ENCODE results near the gene ARHGAP19.

Gene ARHGAP19, protein sequence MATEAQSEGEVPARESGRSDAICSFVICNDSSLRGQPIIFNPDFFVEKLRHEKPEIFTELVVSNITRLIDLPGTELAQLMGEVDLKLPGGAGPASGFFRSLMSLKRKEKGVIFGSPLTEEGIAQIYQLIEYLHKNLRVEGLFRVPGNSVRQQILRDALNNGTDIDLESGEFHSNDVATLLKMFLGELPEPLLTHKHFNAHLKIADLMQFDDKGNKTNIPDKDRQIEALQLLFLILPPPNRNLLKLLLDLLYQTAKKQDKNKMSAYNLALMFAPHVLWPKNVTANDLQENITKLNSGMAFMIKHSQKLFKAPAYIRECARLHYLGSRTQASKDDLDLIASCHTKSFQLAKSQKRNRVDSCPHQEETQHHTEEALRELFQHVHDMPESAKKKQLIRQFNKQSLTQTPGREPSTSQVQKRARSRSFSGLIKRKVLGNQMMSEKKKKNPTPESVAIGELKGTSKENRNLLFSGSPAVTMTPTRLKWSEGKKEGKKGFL

DNA sequence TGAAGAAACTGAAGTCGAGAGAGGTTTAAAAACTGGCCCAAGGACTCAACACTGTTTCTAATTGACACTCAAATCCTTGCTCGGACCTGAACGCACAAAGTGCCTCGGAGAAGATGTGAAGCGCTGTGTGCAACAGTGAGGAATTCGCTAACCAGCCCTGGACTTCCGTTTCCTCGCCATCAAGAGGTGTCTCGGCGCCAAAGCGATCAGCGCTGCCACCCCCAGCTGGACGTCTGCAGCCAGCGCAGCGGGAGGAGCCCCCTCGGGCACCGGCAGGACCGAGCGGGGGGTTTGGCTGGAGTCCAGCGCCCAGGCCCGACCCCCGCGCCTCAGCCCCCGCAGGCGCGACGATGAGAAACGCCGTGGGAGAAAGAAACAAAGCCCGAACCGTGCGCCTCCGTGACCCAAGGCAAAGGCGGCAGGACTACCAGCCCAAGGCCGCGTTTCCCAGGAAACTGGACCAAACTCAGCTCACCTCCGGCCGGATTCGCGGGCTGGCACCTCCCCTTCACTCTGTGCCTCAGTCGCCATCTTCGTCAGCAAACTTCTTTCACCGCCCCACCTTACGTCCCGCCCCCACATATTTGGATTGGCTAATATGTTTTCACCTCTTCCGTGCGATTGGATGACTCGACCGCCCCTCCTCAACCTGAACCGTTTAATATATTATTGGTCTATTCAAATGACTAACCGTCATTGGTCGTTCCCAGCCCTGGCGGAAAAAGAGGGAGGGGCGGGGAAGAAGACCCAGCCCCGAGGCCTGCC is at the start of gene ARHGAP19:
Gene ARHGAP19, minus strand, starts transcription at position 541 of the 765 bp plus-strand sequence. Its CDS starts 10 bp downstream, at position 531.
- DNase-seq: peak; percentile 98

DNA sequence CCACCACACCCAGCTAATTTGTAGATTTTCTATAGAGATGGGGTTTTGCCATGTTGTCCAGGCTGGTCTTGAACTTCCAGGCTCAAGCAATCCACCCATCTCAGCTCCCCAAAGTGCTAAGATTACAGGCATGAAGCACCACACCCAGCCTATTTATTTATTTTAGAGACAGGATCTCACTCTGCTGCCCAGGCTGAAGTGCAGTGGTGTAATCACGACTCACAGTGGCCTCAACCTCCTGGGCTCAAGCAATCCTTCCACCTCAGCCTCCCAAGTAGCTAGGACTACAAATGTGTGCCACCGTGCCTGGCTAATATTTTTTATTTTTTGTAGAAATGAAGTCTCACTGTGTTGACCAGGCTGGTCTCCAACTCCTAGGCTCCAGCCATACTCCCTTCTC is 49.0 kb upstream of the ARHGAP19 start:
- DNase-seq: no peak

DNA sequence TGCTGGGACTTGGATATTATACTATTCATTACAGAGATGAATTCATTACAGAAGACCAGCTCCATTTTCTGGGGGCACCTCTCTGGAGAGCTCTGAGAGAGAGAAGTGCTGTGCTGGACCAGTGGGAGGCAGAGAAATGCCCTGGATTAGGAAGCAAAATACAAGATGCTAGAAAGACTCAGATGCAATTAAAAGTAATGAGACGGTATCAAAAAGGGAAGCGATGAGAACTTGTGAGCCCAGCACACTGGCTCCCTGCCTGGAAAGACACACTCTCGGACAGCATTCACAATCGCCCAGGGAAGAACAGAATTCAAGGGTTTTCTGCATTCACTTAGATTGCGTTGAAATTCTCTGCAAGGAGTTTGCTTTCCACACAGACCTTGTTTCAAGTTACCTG is 45.6 kb upstream of the ARHGAP19 start:
- DNase-seq: no peak

DNA sequence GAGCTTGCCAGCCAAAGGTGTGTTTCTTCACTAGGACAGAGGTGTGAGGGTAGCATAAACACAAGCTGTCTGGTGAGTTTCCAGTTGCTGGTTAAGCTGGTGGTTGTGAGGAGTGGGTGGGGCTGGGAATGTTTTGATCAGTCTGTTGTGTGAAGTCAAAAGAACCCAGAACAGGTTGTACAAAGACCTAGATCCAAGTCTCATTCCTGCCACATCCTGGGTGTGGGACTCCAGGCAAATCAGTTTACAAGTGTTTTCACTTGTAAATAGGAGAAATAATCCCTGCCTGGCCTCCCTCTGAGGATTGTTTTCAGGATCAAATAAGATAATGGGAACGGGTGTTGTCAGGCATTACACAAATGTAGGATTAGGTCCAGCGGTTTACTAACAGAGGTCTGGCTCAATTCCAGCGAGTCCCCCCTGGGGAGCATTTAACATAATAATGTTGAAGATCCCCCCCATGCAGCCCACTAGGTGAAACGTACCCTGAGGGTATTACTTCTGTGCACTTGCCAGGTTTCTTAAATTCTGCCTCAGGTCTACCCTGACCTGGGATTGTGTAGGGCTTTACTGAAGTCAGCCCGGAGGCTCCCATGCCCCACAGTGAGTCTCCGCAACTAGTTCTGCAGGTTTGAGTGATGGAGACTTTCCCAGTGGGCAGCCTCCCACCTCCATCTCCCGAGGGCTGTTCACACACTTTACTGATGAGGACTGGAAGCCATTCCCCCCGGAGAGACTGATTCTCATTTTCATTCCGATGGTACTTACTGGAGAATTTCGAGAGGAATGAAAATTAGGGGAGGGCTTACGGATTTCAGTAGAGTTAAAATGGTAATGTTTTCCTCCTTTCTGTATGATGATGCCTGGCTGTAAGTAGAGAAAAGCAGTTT is 44.8 kb upstream of the ARHGAP19 start:
- no peak for DNase-seq

DNA sequence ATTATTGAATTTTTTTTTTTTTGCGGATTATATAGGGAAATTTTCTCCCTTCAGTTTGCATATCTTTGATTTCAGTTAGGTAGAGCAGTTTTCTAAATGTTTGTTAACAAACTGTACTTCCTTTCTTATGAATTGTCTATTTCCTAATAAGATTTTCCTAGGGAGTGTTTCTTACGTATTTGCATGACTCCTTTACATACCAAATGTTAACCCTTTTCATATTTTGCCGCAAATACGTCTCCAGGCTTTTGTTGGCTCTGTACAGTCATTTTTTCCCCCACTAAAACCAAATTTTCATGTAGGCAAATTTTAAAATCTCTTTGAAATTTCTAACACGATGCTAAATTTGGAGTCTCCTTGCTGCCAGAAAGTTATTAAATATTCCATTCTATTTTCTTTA is 44.0 kb upstream of the ARHGAP19 start:
- DNase-seq: no peak

DNA sequence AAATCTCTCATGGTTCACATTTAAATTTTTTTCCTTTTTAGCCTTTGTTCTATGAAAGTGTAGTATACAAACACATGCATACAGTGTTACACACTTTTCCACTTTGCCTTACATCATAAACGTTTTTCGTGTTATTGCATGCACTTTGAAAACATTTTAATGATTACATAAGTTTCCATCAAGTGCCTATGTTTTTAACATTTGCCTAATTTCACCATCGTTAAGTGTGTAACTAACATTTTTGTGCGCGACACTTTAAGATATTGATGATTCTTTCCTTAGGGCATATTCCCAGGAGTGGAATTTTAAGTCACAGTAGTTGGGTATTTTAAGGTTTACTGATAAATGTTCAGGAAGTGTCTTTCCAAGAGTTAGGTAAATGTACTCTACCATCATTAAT is 43.6 kb upstream of the ARHGAP19 start:
- no peak for DNase-seq

DNA sequence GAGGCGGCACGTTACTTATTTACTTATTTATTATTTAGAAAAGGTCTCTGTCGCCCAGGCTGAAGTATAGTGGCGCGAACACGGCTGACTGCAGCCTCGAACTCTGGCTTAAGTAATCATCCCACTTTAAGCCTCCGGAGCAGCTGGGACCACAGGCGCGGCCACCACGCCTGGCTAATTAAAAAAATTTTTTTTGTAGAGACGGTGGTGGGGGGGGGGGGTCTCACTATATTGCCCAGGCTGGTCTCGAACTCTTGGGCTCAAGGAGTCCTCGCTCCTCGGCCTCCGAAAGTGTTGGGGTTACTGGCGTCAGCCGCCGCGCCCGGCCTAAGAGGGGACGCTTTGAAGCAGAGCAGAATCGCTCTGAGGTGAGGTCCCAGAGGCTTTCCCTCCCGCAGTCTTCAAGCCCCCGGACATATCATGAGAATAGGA is 42.8 kb upstream of the ARHGAP19 start:
- DNase-seq: peak; percentile 8

DNA sequence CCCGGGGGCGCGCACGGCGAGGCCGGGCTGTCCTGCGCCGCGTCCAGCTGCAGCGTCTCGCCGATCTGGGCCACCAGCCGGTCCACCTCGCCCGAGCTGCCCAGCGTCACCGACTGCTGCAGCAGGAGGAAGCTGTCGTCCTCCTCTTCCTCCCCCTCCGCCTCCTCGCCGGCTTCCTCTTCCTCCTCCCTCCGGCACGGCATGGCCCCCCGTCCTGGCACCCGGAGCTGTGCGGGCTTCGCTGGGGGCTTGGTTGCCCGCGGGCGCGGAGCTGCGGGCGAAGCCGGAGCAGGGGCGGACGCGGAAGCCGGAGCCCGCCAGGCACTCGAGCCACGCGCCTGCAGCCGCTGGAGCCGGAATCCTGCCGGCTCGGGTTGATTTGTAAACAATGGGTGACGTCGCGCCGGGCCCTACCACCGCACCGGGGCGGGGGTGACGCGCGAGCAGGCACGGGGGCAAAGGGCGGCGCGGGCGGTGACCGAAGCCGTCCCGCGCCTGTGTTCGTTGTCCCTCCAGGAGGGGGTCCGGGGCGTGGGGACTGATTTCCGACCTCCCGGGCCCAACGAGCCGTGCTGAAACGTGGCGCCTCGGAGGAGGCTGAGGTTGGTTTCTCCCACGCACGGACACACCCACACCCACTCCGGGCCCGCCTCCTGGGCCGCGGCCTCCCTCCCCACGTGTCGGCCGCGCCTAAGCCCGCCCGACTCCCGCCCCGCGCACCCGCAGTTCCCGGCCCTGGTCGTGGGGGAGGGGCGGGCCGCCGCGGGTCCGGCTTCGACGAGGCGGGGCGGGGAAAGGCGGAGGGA is 42.1 kb upstream of the ARHGAP19 start, which contains the start of gene FRAT2:
Gene FRAT2, minus strand, starts transcription at position 360 of the 806 bp plus-strand sequence. Its CDS starts 157 bp downstream, at position 203.
- DNase-seq: peak; percentile 91

DNA sequence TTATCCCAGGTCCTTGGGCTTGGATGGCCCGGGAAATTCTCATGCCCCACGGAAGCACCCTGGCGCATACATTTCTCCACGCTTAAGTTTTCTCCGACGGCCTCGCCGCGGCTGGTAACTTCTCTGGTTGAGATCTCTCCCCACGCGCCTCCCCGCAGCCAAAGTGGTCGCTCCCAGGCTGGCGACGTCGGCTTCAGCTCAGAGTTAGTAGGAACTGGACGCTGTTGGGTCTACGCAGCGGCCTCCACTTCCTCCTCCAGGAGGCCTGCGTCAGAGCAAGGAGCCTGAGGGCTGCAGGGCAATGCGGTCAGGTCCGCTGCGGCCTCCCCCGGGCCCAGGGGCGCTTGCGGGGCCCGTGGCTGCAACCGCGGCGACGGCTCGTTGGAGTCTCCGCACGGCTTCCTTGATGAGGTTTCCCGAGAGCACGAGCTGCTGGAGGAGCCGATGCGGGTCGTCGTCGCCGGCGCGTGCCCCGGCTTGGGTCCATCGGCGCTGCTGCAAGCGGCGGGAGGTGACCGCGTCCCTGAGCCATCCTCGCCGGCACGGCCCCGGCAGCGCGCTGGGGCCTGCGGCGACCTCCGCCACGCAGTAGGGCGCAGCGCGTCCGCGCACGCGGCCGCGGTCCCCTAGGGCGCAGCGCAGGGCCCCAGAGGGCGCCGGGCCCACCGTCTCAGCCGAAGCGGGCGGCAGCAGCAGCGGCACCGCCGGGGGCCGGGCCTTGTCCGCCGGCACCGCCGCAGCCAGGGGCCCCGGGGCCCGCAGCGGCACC is 41.3 kb upstream of the ARHGAP19 start:
- DNase-seq: peak; percentile 44

DNA sequence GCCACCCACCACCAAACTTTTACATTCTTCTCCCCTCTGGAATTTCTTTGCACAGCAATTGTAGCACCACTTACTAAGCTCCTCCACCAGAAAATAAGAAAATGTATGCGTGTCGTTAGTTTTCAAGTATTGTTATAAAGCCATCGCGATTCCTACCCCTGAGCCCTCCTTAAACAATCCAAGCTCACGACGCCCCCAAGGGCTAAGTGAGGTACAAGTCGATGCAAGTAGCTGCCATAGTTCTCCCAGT is 40.8 kb upstream of the ARHGAP19 start:
- no peak for DNase-seq

DNA sequence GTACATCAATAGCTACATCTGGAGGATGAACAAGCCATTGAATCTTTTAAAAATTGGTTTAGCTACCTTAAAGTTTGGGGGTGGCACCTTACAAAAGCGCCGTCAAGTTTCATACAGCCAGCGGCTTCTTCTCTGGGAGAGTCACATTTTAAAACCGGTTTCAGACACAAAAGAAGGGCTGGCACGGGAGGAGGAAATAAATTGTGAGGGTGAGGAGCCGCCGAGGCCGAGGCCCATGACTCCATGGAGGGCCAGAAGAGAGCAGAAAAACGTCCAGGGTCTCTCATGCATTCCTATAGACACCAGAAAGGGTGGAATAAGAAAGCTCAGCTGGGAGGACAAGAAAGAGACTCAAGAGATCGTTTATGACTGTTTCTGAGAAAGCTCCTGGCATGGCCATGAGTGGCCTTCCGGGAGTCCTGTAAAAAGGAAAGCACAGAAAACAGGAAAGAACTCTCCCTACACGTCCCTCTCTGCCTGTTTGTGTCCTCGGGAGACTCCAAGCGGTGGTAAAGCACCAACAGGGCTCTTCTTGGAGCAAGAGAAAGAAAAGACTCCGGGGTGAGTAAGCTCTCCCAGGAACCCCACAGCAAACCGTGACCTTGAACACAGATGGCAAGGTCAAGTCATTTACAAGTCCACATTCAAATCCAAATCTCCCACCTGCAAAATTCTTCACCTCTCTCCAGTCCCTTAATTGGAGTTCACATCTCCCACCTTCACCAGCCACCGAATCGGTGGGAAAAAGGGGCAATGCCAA is 40.3 kb upstream of the ARHGAP19 start:
- peak; percentile 15 for DNase-seq

DNA sequence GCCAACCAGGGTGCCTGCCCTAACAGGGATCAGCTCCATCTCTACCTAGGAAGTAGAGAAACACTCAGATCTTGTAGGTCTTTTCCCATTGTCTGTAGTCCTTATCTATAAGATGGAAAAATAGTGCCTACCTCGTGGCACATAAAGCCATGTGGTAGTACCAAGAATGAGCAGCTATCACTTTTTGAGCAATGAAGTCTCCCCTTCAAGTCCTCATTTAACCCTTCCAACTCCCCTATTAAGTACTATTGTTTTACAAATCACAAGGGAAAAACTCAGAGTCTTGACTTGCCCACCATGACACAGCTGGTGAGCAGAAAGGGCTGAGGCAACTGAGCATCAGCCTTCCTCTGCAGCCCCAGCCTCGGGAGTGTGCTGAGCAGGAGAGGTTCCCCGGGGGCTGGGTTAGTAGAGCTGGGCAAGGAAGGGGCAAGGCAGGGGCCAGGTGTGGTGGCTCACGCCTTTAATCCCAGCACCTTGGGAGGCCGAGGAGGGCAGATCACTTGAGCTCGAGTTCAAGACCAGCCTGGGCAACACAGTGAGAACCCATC is 38.8 kb upstream of the ARHGAP19 start:
- DNase-seq: no peak

DNA sequence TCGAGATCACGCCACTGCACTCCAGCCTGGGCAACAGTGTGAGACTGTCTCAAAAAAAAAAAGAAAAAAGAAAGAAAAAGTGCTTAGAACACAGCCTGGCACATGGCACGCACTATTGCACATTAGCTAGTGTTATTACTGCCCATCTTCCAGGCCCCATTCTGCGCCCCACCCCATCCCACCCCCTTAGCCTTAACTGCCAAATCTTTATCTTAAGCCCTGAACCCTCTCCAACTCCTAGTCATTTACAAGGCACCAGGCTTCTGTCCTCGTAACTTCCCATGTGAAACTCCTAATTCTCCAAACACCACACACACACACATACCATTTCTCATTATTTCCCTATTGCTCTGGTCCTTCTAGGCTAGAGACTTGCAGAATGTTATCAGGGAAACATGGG is 37.3 kb upstream of the ARHGAP19 start:
- DNase-seq: no peak

DNA sequence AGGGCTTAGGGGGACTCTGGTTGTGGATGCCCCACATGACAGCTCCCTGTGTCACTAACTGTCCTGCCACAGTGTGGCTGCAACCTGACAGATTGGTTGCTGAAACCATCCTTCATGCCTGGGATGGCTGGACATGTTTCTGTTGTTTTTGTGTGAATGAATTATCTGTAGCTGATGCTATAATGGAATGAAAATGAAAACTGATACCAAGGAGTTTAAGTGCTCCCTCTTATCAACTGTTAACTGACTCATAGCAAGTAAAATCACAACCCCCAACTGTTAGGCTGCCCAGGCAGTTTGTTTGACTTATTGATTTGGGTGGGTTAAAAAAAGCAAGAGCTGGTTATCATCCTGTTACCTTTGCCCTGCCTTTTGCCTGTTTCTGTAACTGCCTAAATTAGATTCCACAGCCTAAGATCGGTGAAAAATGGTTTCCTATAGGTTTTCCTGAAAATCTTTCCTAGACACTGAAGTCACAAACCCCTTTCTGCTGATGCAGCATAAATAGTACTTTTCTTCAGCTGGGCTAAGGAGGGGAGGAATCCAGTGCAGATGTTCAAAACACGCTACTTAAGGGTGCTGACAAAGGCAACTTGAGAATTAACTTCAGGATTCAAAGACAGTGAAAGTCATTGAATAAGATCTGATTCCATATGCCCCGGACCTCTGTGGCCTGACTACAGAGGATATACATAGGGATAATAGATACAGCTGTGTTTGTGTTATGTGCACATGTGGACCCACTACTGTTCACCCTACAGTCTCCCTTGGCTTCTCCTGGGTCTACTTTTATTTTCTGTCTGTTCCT is 36.4 kb upstream of the ARHGAP19 start:
- peak; percentile 65 for DNase-seq

DNA sequence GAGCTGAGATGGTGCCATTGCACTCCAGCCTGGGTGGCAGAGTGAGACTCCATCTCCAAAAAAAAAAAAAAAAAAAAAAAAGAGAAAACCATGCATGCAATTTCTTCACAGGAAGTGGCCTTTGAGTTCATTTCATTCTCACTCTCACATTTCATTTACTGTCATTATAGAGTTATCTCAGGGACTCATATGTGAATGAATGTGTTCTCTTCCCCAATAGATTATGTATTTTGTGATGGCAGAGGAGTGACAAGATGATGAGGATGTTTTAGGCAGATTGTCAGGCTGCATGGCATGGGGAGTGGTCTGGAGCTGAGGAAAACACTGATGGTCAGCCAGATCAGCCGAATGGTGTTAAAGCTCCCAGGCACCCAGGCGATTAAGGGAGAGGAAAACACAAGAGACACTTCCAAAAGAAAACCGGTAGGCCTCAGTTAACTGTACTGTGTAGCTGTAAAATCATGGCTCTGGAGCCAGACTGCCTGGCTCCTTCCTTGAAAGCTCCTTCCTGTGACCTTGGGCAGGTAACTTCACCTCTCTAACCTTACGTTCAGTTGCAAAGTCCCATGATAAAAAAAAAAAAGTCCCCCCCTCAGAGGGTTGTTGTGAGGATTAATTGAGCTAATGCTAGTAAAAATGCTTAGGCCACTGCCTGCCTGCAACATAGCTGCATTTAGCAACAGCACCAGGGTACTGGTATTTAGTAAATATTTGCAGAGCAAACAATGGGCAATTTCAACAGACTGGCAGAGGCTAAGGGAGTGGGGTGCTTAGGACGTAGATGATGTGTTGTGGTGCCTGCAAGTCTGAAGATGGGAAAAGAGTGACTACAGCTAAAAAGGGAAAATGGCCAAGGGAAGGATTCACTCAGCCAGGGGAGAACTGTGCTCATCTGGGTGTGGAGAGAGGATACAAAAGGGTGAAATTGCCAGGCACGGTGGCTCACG is 35.2 kb upstream of the ARHGAP19 start:
- peak; percentile 60 for DNase-seq

DNA sequence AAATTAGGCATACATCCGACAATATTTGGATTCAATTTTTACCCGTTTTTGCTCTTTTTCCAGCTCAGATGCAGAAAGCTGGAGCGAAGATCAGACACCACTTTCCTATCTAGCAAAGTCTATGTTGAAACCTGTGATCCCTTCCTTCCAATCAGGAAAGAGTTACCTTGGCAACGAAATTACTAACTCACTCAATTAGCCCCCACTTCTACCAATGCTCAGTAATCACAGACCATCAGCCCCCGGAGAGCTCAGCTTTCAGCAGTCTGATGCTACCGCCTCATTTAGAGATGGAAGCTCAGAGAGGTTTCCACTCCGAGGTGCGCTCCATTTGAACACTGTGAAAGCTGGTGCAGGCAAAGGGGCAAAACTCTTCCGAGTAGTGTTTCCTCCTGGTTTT is 33.3 kb upstream of the ARHGAP19 start:
- no peak for DNase-seq

DNA sequence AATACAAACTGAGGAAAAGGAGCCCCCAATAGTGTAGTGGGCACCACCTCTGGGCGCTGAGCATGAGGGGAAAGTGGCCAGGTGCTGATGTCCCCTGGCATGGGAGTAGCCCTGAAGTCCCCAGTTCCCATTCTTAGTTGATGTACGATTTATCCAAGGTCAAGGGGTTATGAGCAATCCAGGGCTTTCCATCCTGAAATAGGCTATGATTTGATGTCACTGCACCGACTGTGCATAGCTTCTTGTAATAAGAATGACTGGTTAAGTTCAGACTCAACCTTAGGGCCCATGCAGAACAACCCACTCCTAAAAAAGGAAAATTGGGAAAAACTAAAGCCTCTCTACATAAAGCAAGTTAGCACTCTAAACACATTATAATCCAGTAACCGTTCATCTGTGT is 31.1 kb upstream of the ARHGAP19 start:
- no peak for DNase-seq

DNA sequence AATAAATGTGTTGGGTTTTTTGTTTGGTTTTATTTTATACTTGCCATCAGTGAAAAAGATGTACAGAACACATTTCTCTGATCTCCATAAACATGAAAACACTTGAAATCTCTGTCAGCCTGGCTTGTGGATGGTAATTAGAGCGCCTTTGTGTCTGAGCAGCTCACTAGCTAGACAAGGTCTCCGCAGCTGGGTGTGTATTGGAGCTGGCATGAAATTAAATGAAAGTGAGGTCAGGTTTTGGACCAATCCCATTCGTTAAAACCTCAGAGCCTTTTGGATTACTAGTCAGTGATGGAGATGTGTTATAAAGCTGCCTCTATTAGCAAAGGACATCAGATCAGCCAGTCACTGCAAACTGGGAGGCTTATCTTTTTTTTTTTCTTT is 29.4 kb upstream of the ARHGAP19 start:
- DNase-seq: no peak

All from activated CD4-positive, alpha-beta T cell treated with anti-CD3 and anti-CD28 coated beads, Interleukin-10, Interleukin-2, amounts not matched to agents 100 ng/mL and 50 ng/mL, durations not matched to agents 16 hours and 8 hours (primary cell).